Measurements from ENCODE around the gene CHODL.

The CHODL gene

GRCh38 chr21:18244671-18245463, at the start of gene CHODL:
CHODL (plus strand) TSS chr21:18244833; CDS start chr21:18245224, 391 bp downstream.
- in situ Hi-C loops (cut with HindIII; ENCODE audit: low pct_ligation_motif_present, low pct_unique_long_range_greater_than_20kb, low sequenced_read_pairs): no loop called here
- DNase-seq: no peak

- no peak for DNase-seq
- in situ Hi-C loops (cut with HindIII; ENCODE audit: low pct_ligation_motif_present, low pct_unique_long_range_greater_than_20kb, low sequenced_read_pairs): no loop called here
Observed at GRCh38 chr21:18204931-18205330, 39.7 kb upstream of the CHODL start.

GRCh38 chr21:18218331-18218730, 26.3 kb upstream of the CHODL start:
- DNase-seq: no peak
- in situ Hi-C loops (cut with HindIII; ENCODE audit: low pct_ligation_motif_present, low pct_unique_long_range_greater_than_20kb, low sequenced_read_pairs): no loop called here

GRCh38 chr21:18220498-18220897, 24.1 kb upstream of the CHODL start:
- in situ Hi-C loops (cut with HindIII; ENCODE audit: low pct_ligation_motif_present, low pct_unique_long_range_greater_than_20kb, low sequenced_read_pairs): no loop called here
- no peak for DNase-seq

GRCh38 chr21:18222346-18222745, 22.3 kb upstream of the CHODL start:
- in situ Hi-C loops (cut with HindIII; ENCODE audit: low pct_ligation_motif_present, low pct_unique_long_range_greater_than_20kb, low sequenced_read_pairs): no loop called here
- no peak for DNase-seq

GRCh38 chr21:18228060-18228739, 16.4 kb upstream of the CHODL start:
- in situ Hi-C loops (cut with HindIII; ENCODE audit: low pct_ligation_motif_present, low pct_unique_long_range_greater_than_20kb, low sequenced_read_pairs): no loop called here
- no peak for DNase-seq

GRCh38 chr21:18235545-18235944, 9.1 kb upstream of the CHODL start:
- in situ Hi-C loops (cut with HindIII; ENCODE audit: low pct_ligation_motif_present, low pct_unique_long_range_greater_than_20kb, low sequenced_read_pairs): no loop called here
- no peak for DNase-seq

GRCh38 chr21:18245464-18245967, 883 bp downstream of the CHODL start:
- no peak for DNase-seq

GRCh38 chr21:18248171-18248570, 3.5 kb downstream of the CHODL start:
- in situ Hi-C loops (cut with HindIII; ENCODE audit: low pct_ligation_motif_present, low pct_unique_long_range_greater_than_20kb, low sequenced_read_pairs): no loop called here
- DNase-seq: no peak

More at GRCh38 chr21:18245464-18245967, 883 bp downstream of the CHODL start:
- in situ Hi-C loops (cut with HindIII; ENCODE audit: low pct_ligation_motif_present, low pct_unique_long_range_greater_than_20kb, low sequenced_read_pairs): no loop called here

GRCh38 chr21:18249672-18250071, 5.0 kb downstream of the CHODL start:
- no peak for DNase-seq
- in situ Hi-C loops (cut with HindIII; ENCODE audit: low pct_ligation_motif_present, low pct_unique_long_range_greater_than_20kb, low sequenced_read_pairs): no loop called here

- no peak for DNase-seq
- in situ Hi-C loops (cut with HindIII; ENCODE audit: low pct_ligation_motif_present, low pct_unique_long_range_greater_than_20kb, low sequenced_read_pairs): no loop called here
Observed at GRCh38 chr21:18251065-18251464, 6.4 kb downstream of the CHODL start.

GRCh38 chr21:18252256-18252655, 7.6 kb downstream of the CHODL start:
- in situ Hi-C loops (cut with HindIII; ENCODE audit: low pct_ligation_motif_present, low pct_unique_long_range_greater_than_20kb, low sequenced_read_pairs): no loop called here
- DNase-seq: no peak

- DNase-seq: no peak
- in situ Hi-C loops (cut with HindIII; ENCODE audit: low pct_ligation_motif_present, low pct_unique_long_range_greater_than_20kb, low sequenced_read_pairs): no loop called here
Observed at GRCh38 chr21:18252680-18253079, 8.0 kb downstream of the CHODL start.

- in situ Hi-C loops (cut with HindIII; ENCODE audit: low pct_ligation_motif_present, low pct_unique_long_range_greater_than_20kb, low sequenced_read_pairs): no loop called here
- DNase-seq: no peak
Observed at GRCh38 chr21:18253221-18253620, 8.6 kb downstream of the CHODL start.

- in situ Hi-C loops (cut with HindIII; ENCODE audit: low pct_ligation_motif_present, low pct_unique_long_range_greater_than_20kb, low sequenced_read_pairs): no loop called here
- DNase-seq: no peak
Observed at GRCh38 chr21:18253799-18254198, 9.2 kb downstream of the CHODL start.

- DNase-seq: no peak
- in situ Hi-C loops (cut with HindIII; ENCODE audit: low pct_ligation_motif_present, low pct_unique_long_range_greater_than_20kb, low sequenced_read_pairs): no loop called here
Observed at GRCh38 chr21:18265944-18266343, 21.3 kb downstream of the CHODL start.

GRCh38 chr21:18267496-18267895, 22.9 kb downstream of the CHODL start:
- no peak for DNase-seq
- in situ Hi-C loops (cut with HindIII; ENCODE audit: low pct_ligation_motif_present, low pct_unique_long_range_greater_than_20kb, low sequenced_read_pairs): no loop called here

GRCh38 chr21:18268906-18269305, 24.3 kb downstream of the CHODL start:
- in situ Hi-C loops (cut with HindIII; ENCODE audit: low pct_ligation_motif_present, low pct_unique_long_range_greater_than_20kb, low sequenced_read_pairs): no loop called here
- DNase-seq: no peak

- in situ Hi-C loops (cut with HindIII; ENCODE audit: low pct_ligation_motif_present, low pct_unique_long_range_greater_than_20kb, low sequenced_read_pairs): no loop called here
Observed at GRCh38 chr21:18269856-18270255, 25.2 kb downstream of the CHODL start.

GRCh38 chr21:18273400-18273799, 28.8 kb downstream of the CHODL start:
- in situ Hi-C loops (cut with HindIII; ENCODE audit: low pct_ligation_motif_present, low pct_unique_long_range_greater_than_20kb, low sequenced_read_pairs): no loop called here
- DNase-seq: no peak

More at GRCh38 chr21:18269856-18270255, 25.2 kb downstream of the CHODL start:
- no peak for DNase-seq
